GM19452 (cell line): Measurements from ENCODE around the gene MEPE.

ENCODE experiments used
- ATAC-seq: cut with Tn5 transposase; IDR thresholded peaks from one replicate; pipeline ENCODE4 v1.9.1; 2021; ENCODE audit not compliant: unreplicated experiment

Gene MEPE, protein sequence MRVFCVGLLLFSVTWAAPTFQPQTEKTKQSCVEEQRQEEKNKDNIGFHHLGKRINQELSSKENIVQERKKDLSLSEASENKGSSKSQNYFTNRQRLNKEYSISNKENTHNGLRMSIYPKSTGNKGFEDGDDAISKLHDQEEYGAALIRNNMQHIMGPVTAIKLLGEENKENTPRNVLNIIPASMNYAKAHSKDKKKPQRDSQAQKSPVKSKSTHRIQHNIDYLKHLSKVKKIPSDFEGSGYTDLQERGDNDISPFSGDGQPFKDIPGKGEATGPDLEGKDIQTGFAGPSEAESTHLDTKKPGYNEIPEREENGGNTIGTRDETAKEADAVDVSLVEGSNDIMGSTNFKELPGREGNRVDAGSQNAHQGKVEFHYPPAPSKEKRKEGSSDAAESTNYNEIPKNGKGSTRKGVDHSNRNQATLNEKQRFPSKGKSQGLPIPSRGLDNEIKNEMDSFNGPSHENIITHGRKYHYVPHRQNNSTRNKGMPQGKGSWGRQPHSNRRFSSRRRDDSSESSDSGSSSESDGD

DNA sequence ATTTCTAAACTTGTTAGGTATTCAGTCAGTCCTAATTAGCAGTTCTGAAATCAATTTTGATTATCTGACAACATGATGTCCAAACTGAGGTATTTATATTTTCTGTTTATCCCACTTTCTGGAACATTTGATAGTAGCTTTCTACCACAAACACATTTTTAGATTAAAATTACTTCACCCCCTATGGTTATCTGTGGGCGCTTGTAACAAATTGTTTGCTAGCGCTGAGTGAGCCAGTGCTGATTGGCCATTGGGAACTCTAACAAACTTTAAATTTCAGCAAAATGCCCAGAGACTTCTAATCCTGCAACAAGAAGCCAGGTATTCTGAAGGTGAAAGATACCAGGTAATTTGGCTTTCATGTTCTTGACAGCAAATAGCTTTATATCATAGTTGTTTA, at the start of gene MEPE:
Gene MEPE, plus strand, starts transcription at position 301 of the 400 bp plus-strand sequence. CDS start 1,746 bp downstream, outside the sequence.
- no peak for ATAC-seq

DNA sequence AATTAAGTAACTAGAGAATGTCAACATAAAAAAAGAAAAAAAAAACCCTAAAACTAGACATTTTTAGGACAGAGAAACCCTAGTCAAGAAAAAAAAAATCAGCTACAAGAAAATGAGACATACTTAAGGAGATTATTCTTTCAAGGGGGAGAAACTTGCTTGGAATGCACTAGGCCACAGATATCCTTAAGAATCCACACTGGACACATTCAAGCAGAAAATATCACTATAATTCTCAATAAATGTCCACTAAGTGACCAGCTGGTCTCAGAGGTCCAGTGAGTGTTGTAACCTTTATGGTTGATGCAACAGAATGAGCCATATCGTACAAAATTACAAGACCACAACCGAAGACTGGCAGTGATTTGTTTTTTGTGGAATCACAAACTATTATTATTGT, 49.0 kb upstream of the MEPE start:
- ATAC-seq, result no peak

DNA sequence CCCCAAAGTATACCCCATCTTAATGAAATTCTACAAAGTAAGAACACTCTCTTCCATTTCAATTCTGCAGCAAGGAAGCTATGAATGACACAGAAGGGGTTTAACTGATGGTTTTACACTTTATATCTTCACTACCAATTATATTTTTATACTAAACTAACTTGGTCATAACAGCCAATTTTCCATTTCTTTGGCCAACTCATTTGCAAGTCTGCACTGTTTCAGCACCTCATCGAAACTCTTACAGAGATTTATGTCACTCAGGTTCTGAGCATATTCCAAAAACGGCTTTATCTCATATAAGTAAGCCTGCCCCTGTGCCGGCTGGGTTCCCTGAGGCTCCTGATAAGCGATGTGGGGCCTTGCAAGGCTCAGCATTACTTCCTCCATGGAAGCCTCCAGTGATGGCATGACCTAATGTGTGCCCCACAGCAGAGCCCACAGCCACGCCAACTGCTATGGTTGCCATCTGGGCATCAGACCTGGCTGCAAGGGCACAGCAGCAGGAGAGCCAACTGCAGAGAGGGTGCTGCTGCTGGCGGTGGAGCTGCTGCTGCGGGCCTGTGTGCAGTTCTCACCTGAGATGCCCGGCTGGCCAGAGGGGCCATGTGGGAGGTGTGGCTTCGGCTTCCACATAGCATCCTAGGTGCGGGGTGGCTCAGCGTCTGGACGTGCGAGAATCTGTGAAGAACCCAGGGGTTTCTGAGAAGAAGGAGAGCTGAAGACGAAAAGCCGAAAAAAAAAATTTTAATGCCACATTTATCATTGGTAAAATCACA, 46.8 kb upstream of the MEPE start:
- ATAC-seq, result no peak

DNA sequence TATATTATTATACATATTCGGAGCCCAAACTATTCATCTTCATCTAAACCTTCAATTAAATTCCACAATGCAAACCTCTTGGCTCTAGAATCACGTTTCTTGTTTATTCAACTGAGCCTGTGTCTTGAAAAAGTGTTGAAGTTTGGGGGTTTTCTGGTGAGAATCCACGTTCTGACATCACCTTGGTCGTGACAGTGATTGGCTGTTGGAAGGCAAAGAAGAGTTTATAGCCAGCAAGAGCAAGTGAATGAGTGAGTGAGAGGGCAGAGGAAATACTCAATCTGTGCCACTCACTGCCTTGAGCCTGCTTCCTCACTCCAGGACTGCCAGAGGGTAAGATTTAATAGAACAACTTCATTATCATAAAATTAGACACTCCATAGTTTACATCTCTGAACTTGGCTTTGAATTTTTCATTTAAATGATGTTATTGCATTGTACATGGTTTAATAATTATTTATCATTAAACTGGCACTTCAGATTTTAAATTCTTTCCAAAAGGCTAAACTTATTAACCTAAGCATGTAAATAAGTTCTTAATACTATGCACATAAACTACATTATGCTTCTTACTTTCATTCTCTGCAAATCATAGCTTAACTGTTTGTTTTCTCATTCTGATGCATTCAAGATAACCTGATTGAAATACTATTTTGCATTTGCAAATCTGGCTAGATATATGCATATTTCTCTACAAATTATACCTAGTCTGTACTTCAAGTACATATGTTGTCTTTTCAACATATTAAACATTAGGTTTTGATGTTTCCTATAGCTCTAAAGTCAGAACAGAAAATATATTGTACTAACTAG, 33.3 kb upstream of the MEPE start, which contains the start of gene IBSP:
Gene IBSP, plus strand, starts transcription at position 254 of the 813 bp plus-strand sequence. CDS start 2,808 bp downstream, outside the sequence.
- ATAC-seq, result no peak

DNA sequence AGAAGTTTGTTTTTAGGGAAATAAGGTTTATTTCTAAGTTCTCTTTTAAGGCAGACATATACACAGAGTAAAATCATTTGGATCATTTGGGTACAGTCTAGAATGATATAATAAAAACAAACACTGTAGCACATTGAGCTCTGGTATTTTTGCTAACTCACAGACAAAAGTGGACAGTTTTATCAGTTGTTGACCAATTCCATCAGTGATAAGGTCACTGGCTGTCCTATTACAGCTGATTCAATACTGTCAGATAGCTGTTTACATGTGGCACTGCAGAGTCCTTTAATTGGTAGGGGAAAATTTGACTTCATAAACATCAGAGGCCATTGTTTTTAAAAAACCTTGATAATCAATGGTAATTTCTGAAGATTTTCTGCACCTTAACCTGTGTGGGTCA, 29.9 kb upstream of the MEPE start:
- no peak for ATAC-seq

DNA sequence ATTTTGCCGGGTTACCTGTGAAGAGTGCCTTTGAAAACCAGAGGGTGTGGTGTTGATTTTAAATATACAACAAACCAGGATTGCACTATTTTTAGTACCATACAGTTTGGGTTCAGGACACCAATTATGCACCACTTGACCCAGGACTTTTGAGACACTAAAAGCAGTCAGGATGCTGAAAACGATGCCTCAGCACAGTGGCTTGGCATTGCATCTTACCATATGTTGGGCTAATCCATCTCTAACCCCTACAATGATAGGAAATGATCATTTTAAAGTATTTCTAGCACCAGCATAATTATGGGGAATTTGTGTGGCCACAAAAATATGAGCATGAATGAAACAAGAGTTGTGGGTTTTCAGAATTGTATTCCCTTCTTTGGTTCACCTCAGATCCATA, 29.3 kb upstream of the MEPE start:
- no peak for ATAC-seq

DNA sequence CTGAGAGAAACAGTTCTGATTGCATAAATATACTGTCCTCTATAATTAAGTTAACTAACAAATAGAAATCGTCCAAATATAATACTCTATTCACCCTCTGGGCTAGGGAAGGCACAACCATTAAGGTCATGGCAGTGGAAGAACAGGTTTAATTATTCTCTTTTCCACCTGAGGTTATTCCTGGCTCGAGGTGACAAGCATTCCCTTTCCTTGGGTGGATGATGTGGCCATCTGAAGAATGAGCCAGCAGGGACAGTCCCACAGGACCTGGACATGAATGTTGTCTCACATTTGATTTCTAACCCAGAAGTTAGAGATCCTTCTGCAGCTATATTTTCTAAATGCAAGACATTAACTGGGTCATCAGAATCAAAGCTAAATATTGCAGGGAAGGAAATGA, 27.9 kb upstream of the MEPE start:
- no peak for ATAC-seq

DNA sequence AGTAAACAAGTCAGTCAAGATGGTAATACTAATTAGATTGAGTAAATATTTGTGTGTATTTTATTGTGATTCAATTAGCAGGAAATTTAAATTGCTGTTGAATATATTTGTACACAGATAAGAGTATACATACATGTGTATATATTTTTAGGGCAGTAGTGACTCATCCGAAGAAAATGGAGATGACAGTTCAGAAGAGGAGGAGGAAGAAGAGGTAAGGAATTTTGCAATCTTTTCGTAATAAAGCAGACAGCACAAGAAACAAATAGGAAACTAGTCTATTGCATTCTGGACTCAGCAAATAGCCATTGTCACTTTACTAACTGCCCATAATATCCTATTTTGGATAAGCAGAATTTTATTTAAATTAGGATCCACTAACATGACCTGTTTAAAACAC, 26.8 kb upstream of the MEPE start:
- no peak for ATAC-seq

DNA sequence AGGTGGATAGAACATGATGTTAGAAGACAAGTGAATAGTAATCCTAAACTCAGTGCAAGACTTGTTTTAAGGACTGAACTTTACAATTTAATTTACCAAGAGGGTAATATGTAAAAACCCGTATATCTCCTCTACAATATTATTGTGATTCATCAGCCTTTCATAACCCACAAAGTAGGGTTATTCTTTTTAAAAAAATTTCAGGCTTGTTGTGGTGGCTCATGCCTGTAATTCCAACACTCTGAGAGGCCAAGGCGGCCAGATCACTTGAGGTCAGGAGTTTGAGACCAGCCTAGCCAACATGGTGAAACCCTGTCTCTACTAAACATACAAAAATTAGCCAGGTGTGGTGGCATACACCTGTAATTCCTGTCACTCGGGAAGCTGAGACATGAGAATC, 26.2 kb upstream of the MEPE start:
- no peak for ATAC-seq

DNA sequence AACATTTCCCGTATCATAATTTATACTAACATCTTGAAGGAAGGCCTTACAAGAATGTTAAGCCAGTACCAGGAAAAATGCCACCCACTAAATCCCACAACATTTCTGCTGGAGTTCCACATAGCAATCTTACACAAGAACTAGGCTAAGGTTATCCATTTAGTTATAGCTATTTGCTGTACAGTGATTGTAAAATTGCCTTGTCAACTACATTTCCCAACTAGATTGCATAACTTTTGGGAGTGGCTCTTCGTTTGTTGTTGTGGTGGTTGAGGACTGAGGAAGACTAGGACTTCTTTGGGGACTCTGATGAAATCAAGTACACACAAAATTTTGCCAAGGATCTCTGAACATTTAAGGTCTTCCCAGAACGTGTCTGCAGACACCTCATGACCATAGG, 25.4 kb upstream of the MEPE start:
- no peak for ATAC-seq

DNA sequence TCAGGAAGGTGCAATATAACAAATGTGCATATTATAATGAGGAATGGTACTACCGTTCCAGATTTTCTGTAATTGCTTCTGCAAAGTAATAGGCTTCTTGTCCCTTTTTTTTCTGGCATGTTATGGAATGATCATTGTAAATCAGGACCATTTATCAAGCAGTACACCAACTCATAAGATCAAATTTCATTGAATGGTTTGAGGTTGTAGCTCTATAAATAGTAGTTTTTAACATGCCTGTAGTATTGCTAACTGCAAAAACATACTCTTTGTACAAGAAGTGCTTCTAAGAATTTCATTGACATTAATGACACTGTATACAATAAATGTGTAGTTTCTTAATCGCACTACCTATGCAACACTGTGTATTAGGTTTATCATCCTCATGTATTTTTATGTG, 20.8 kb upstream of the MEPE start:
- no peak for ATAC-seq

DNA sequence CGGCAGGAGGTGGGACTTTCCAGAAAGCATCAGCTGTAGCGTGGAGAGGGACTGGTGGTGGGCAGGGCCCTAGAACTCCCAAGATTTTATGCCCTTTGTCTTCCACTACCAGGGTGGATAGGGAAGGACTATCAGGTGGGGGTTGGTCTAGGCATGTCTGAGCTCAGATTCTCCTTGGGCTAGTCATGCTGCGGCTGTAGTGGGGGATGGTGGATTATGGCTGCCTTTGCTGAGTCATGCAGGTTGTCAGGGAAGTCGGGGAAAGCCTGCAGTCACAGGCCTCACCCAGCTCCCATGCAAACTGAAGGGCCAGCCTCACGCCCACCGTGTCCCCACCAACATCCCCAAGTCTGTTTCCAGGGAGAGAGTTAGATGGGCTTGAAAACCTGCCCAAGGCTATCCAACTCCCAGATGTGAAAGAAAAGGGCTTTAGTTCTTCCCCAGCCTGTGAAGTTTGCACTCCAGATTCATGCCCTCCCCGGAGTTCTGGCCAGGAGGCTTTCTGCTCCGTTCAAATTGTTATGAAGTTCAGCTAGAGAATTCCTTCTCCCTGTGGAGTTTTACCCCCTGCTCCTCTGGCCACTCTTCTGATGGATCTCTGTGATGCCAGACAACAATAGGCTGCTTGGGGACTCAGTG, 13.4 kb upstream of the MEPE start:
- no peak for ATAC-seq

DNA sequence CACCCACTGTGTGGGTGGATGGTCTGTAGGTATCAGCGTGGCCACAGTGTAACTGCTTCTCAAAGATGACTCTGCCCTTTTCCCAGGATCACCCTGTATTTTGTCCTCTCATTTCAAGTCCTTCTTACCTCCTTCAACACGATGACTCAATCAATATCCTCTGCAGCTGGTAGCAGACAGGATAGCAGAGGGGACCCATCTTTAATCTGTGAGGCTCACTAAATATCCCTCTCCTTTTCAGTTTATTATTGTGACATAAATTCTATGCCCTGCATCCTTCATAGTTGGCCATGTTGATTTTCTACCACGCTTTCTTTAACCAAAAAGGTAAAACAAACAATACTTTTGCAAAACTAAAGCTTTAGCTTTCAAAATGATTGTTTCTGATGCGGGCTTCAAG, 9.6 kb upstream of the MEPE start:
- ATAC-seq, result no peak

DNA sequence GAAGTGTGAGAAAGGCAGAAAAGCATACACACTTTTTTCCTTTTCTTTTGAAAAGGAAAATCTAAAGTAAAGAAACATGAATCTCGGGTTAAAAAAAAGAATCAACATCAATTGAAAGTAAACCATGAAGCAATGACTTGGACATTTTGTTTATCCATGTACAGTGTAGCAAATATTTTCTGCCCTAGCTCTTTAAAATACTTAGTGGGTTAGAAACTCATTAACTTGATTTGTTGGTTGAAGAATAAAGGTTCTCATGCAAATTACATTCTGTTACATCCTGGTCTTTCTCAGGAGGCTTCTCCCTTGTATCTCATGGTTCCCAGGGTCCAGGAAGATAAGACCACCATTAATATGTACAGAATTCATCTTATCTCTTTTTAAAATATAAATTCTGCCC, 9.0 kb upstream of the MEPE start:
- no peak for ATAC-seq

DNA sequence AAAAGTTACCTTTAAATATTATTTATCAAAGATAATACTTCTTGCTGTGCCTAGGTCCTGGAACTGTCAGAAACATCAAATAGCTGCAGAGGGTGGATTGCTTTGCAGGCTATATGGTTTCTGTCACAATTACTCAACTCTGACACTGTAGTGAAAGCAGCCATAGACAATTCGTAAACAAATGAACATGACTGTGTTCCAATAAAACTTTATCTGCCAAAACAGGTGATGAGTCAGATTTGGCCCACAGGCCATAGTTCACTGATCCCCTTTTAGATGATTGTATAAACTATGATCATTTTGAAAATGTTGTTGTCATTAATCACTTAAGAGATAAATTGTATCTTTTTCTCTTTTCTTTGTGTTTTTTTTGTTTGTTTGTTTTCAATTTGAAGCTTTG, 8.4 kb upstream of the MEPE start:
- no peak for ATAC-seq

DNA sequence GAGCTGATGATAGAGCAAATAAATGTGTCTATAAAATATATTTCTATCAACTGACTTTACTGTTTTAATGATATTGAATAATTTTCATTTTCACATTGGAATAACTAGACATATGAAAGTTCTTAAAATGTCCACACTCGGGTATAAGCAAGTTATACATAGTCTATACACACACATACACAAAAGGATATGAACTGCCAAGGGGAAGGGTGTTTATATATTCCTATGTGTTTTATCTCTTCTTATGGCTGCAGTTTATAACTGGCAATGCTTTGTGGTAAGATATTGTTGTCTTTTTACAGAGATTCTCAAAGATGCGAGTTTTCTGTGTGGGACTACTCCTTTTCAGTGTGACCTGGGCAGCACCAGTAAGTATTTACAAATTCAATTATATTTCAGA, 1.6 kb downstream of the MEPE start:
- ATAC-seq, result no peak

DNA sequence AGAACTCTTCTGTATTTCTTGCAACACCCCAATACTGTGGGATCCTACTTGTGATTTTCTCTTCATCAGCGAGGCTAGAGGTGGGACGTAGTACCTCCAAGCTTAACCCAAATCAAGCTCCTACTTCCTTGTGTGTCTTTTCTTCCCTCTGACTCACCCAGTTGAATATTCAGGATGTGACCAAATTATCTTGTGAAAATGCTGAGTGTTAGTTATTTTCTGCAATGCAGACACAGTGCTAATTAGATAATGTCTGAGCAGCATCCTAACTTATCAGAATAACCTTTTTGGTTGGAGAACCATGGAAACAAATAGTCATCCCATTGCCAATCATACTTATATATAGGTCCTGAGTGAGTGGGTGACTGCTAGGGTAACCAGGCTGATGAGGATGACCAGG, 2.4 kb downstream of the MEPE start:
- ATAC-seq, result no peak

DNA sequence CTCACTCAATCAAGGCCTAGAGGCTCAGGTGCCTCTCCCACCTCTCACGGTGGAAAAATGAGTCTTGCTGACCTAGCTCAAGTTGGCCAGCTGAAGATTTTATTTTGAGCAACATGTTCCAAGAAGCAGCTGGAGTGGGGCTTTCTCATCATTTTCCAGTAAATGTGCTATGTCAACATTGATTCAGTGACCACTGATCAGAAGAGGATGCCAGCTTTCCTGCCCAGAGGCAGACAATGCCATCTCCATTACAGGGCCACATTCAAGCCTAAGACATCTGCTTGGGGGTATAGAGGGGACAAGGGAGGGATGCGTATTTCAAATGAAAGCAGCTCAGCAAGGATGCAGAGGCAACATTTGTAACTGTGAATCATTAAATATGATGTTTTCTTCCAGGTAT, 3.0 kb downstream of the MEPE start:
- no peak for ATAC-seq

DNA sequence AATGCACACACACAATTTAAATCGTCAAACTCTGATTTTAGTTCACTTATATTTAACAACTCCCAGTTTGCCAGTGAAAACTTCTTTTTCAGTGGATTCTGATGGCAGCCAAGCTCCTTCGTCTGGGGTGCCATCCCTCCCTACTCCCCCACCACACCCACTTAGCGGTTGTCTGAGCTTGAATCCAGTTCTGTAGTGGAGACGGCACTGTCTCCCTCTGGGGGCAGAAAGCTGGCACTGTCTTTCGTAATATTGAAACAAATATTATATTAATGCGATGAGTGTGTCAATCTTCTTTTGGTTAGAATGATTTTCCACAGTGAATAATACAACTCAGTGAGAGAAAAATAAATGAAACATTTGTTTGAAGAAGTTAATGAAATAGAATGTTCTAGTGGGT, 5.4 kb downstream of the MEPE start:
- no peak for ATAC-seq

DNA sequence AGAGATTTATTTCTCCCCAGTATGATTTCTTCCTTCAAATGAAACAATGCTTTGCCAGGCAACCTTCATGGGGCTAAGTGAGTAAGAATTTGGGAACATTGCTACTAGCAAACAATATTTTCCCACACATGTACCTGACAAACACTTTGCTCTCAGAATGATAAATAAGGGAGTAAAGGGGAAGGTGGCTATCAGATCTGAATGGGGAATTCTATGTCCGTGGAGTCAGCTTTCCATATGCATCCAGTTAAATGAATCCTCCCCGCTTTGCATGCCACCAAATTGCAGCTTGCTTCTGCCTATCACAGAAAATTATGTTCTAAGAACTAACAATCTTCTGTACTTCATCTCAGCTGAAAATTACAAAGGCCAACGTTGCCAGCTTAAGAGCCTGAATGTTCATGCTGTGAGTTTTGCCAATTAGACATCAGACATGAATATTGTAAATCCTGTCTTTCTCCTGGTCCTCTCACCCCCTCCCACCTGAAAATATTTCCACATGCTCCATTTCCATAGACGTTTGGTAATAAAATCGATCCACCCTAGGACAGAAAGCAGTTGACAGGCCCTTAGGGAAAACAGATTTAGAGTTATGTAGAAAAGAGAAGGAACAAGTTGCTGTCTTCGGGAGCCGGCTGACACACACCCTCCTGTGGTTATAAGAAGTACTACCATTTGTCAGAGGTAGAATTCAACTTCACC, 6.3 kb downstream of the MEPE start:
- ATAC-seq, result peak; percentile 64
